Endothelial cell of umbilical vein (primary cell): Measurements from ENCODE around the gene VANGL1. TPM values are rescaled to one million over a fixed set of nuclear protein-coding genes. Genes with fewer than 3 reads are reported as not detected.

ENCODE experiments used
- BruUV-seq: library from RNA; stranded (reverse); fragments of 400-500 nt; replicated peaks from 2 replicates; lab custom pipeline; 2021; lab: Mats Ljungman, UMichigan
- CTCF ChIA-PET: fragments of 300-600, 350-600 bp; sonication (Branson Sonifier 250); formaldehyde crosslinking; loops from one replicate; lab custom pipeline; 2021; ENCODE audit warnings: antibody characterized with exemption, inconsistent platforms; lab: Charles Lee
- POLR2A ChIA-PET: fragments of 300-600, 350-600 bp; sonication (Branson Sonifier 250); formaldehyde crosslinking; loops from one replicate; lab custom pipeline; 2021; ENCODE audit warnings: antibody characterized with exemption, inconsistent platforms; lab: Charles Lee
- DNase-seq: peaks from one replicate; pipeline ENCODE4 v3.0.0-alpha.2; 2011; ENCODE audit warnings: low read depth, low spot score
- FAIRE-seq: peaks from 2 replicates; lab custom pipeline; 2011; peaks lifted over from hg19 to GRCh38; lab: Jason Lieb, UNC
- H2AFZ ChIP-seq: 2 replicates; pipeline ENCODE4 v1.6.0; 2012; ENCODE audit warnings: low read depth, low read length, control low read depth, inconsistent platforms
- H3K27ac ChIP-seq: 2 replicates; pipeline ENCODE4 v1.5.1; 2011; ENCODE audit warnings: low read depth, mild to moderate bottlenecking, control low read depth, low read length, moderate library complexity; ENCODE audit not compliant: insufficient read depth
- H3K27me3 ChIP-seq, 2 experiments: 2 replicates each; pipeline versions ENCODE4 v1.6.0 to v1.6.1; 2011; ENCODE audit warnings: low read length in 2 of 2, mixed read lengths in 1 of 2; ENCODE audit not compliant: control insufficient read depth in 2 of 2, insufficient read depth in 2 of 2
- H3K36me3 ChIP-seq, 2 experiments: 2 replicates in 1 of 2; 3 replicates in 1 of 2; pipeline ENCODE4 v1.5.1; 2011; ENCODE audit warnings: low read length in 2 of 2, mild to moderate bottlenecking in 1 of 2, moderate library complexity in 1 of 2; ENCODE audit not compliant: control insufficient read depth in 2 of 2, insufficient read depth in 2 of 2; ENCODE audit errors: extremely low read depth in 1 of 2
- H3K4me1 ChIP-seq: 3 replicates; pipeline ENCODE4 v1.5.1; 2011; ENCODE audit warnings: mild to moderate bottlenecking, low read length; ENCODE audit not compliant: control insufficient read depth, insufficient read depth; ENCODE audit errors: extremely low read depth
- H3K4me2 ChIP-seq: 2 replicates; pipeline ENCODE4 v1.6.1; 2011; ENCODE audit warnings: low read length, control low read depth, mixed read lengths; ENCODE audit not compliant: insufficient read depth
- H3K4me3 ChIP-seq, 3 experiments: fragments of 200-600 bp in 1 of 3; sonication (generic), shearing (Covaris generic) in 1 of 3; replicated peaks in 1 of 3; 2 replicates each; pipeline ENCODE4 v1.5.1; 2011 to 2016; ENCODE audit warnings: control low read depth in 3 of 3, low read length in 3 of 3, mild to moderate bottlenecking in 2 of 3, inconsistent platforms in 1 of 3, low read depth in 1 of 3, moderate library complexity in 1 of 3; ENCODE audit not compliant: insufficient read depth in 1 of 3
- H3K79me2 ChIP-seq: 2 replicates; pipeline ENCODE4 v1.6.0; 2012; ENCODE audit warnings: low read length, inconsistent platforms; ENCODE audit not compliant: control insufficient read depth, insufficient read depth
- H3K9ac ChIP-seq: replicated peaks from 2 replicates; pipeline ENCODE3; 2011; ENCODE audit warnings: low read length, control low read depth; ENCODE audit not compliant: insufficient read depth; ENCODE audit errors: extremely low read depth
- H3K9me1 ChIP-seq: replicated peaks from 3 replicates; pipeline ENCODE4 v1.6.0; 2011; ENCODE audit warnings: mild to moderate bottlenecking, low read length; ENCODE audit not compliant: control insufficient read depth, insufficient read depth; ENCODE audit errors: extremely low read depth
- H3K9me3 ChIP-seq: replicated peaks from 2 replicates; pipeline ENCODE4 v1.5.1; 2012; ENCODE audit warnings: low read length, inconsistent platforms; ENCODE audit not compliant: control insufficient read depth, insufficient read depth
- H4K20me1 ChIP-seq: replicated peaks from 2 replicates; pipeline ENCODE3; 2011; ENCODE audit warnings: mild to moderate bottlenecking, low read length; ENCODE audit not compliant: control insufficient read depth, insufficient read depth; ENCODE audit errors: extremely low read depth
- EZH2 ChIP-seq: IDR thresholded peaks from 2 replicates; pipeline ENCODE4 v1.6.1; 2012; ENCODE audit warnings: borderline replicate concordance, low read depth, mild to moderate bottlenecking, moderate library complexity, low read length, inconsistent platforms; ENCODE audit not compliant: severe bottlenecking
- FOS ChIP-seq: IDR thresholded peaks from 2 replicates; pipeline ENCODE4 v1.6.1; 2011; ENCODE audit warnings: mild to moderate bottlenecking, low read length, moderate library complexity, borderline replicate concordance; ENCODE audit not compliant: insufficient read depth
- GATA2 ChIP-seq: IDR thresholded peaks from 2 replicates; pipeline ENCODE4 v1.7.0; 2011; ENCODE audit warnings: low read depth, mild to moderate bottlenecking, moderate library complexity, mixed read lengths, low read length; ENCODE audit not compliant: insufficient read length, insufficient read depth
- JUN ChIP-seq: IDR thresholded peaks from 2 replicates; pipeline ENCODE4 v1.6.1; 2011; ENCODE audit warnings: borderline replicate concordance, low read depth; ENCODE audit not compliant: insufficient read length, insufficient read depth
- MYC ChIP-seq: IDR thresholded peaks from one replicate; pipeline ENCODE4 v1.6.1; 2011; ENCODE audit warnings: mild to moderate bottlenecking, low read depth, low read length
- POLR2A ChIP-seq: IDR thresholded peaks from 2 replicates; pipeline ENCODE4 v1.6.1; 2012; ENCODE audit warnings: low read depth, mild to moderate bottlenecking, control low read depth, low read length
- POLR2AphosphoS5 ChIP-seq: IDR thresholded peaks from 2 replicates; pipeline ENCODE4 v1.6.1; 2012; ENCODE audit warnings: low read depth, mild to moderate bottlenecking, control low read depth, low read length, moderate library complexity; ENCODE audit not compliant: insufficient read depth
- dilution Hi-C: fragments of 300-500 bp; cut with MboI; formaldehyde crosslinking; loops from one replicate; pipeline ENCODE4 v1.15.0; 2019; ENCODE audit warnings: low sequenced_read_pairs; ENCODE audit not compliant: extremely low pct_ligation_motif_present
- intact Hi-C: fragments of 100-400 bp; cut with micrococcal nuclease; formaldehyde crosslinking; loops from one replicate; pipeline ENCODE4 v1.10.0; 2022
- polyA plus RNA-seq, 4 experiments: library from polyadenylated mRNA; depleted of rRNA in 3 of 4; stranded (reverse) in 3 of 4; unstranded in 1 of 4; fragments of >200 nt; gene quantifications; 2 replicates each; pipeline versions ENCODE4 v1.2.1 to v1.2.3, GENCODE V29; 2011 to 2012; ENCODE audit warnings: missing spikeins in 1 of 4
- total RNA-seq: library from RNA; stranded (reverse); gene quantifications from 2 replicates; pipeline ENCODE4 v1.2.3, GENCODE V29; 2021
- TF ChIP-seq, protein P1 (sequence below): IDR thresholded peaks from 2 replicates; pipeline ENCODE4 v1.6.1; 2011; ENCODE audit not compliant: insufficient read depth, insufficient read length
- TF ChIP-seq, protein P2 (sequence below), 2 donors: IDR thresholded peaks; 1 replicate in 1 of 2; 2 replicates in 1 of 2; pipeline ENCODE4 v1.5.1; 2011; ENCODE audit warnings: low read length in 2 of 2, mild to moderate bottlenecking in 2 of 2, moderate library complexity in 2 of 2, control low read depth in 1 of 2, inconsistent platforms in 1 of 2, low read depth in 1 of 2; ENCODE audit not compliant: insufficient read depth in 1 of 2; ENCODE audit errors: extremely low read depth in 1 of 2

Gene VANGL1
- total and polyA plus RNA-seq, 2 donors (not counting 3 experiments of a cell fraction or from before 2014, with no cell fraction given), result 15.0 to 24.8 TPM

DNA sequence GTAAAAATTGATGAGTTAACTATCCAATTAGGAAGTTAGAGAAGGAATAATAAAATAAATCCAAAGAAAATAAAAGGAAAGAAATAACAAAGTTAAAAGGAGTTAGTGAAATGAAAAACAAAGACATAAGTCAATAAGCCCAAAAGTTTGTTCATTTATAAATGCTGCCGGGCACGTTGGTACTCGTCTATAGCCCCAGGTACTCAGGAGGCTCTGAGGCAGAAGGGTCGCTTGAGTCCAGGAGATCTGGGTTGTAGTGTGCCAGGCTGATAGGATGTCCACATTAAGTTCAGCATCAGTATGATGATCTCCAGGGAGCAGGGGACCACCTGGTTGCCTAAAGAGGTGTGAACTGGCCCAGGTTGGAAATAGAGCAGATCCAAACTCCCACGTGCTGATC lies 35.5 kb upstream of the VANGL1 start:
- FAIRE-seq (no peak), DNase-seq (no peak)
- ChIA-PET CTCF (interaction anchor here (0.7 to 4.5 kb wide), 5 partner anchors 11 to 163 kb away, joined by 3 to 125 read pairs (median 6); no protein-coding TSS in a partner anchor), POLR2A (no interaction called here)
- Histone ChIP-seq H3K4me2 (no peak overlapping the region), H4K20me1 (no peaks in the 10 kb centered on the region), H3K79me2 (no peaks in the 10 kb centered on the region), H3K9ac (no peak overlapping the region), H2AFZ (no peak overlapping the region), H3K27me3 (peaks cover 0 to 2% of the 10 kb centered on the region in 2 experiments), H3K4me3 (no peak overlapping the region), H3K9me1 (no peaks in the 10 kb centered on the region), H3K9me3 (no peaks in the 10 kb centered on the region), H3K4me1 (no peaks in the 10 kb centered on the region), H3K27ac (no peak overlapping the region), H3K36me3 (no peaks in the 10 kb centered on the region)
- BruUV-seq, result no TSS peak
- intact Hi-C loops (no loop called here), dilution Hi-C loops (no loop called here)
- no peak for TF ChIP-seq JUN
- TF ChIP-seq FOS, result no peak
- TF ChIP-seq EZH2, result no peak
- TF ChIP-seq MYC, result no peak

DNA sequence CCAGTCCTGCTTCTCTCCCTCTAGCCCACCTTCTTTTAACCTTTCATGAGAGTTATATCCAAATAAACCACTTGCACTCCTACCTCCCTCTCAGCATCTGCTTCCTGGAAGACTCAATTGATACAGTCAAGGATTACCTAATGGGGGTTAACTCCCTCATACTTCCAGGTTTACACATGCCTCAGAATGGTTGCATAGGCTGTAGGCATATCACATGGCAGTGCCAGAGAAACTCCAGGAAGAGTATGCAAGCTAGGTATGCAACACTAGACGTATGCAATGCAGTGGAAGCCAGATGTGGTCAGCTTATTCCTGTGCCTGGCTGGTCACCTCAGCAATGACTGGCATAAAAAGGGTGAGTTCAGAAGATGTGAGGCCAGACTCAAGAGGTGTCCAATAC lies 32.7 kb upstream of the VANGL1 start:
- no peak for DNase-seq
- H3K4me2 ChIP-seq, result no peak overlapping the region
- H3K79me2 ChIP-seq, result no peaks in the 10 kb centered on the region
- TF ChIP-seq FOS (no peak), JUN (no peak), EZH2 (no peak), POLR2AphosphoS5 (no peak), MYC (no peak), POLR2A (no peak), GATA2 (no peak)
- TF ChIP-seq, protein P1, sequence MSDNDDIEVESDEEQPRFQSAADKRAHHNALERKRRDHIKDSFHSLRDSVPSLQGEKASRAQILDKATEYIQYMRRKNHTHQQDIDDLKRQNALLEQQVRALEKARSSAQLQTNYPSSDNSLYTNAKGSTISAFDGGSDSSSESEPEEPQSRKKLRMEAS, result no peak
- TF ChIP-seq, protein P2, sequence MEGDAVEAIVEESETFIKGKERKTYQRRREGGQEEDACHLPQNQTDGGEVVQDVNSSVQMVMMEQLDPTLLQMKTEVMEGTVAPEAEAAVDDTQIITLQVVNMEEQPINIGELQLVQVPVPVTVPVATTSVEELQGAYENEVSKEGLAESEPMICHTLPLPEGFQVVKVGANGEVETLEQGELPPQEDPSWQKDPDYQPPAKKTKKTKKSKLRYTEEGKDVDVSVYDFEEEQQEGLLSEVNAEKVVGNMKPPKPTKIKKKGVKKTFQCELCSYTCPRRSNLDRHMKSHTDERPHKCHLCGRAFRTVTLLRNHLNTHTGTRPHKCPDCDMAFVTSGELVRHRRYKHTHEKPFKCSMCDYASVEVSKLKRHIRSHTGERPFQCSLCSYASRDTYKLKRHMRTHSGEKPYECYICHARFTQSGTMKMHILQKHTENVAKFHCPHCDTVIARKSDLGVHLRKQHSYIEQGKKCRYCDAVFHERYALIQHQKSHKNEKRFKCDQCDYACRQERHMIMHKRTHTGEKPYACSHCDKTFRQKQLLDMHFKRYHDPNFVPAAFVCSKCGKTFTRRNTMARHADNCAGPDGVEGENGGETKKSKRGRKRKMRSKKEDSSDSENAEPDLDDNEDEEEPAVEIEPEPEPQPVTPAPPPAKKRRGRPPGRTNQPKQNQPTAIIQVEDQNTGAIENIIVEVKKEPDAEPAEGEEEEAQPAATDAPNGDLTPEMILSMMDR (IDR thresholded peaks at IDR 0.05; ENCODE audit: extremely low read depth in 1 of 2, insufficient read depth in 1 of 2, low read depth in 1 of 2, low read length in 2 of 2), result no peak
- no peaks in the 10 kb centered on the region for H4K20me1 ChIP-seq
- ChIA-PET POLR2A (no interaction called here), CTCF (interaction anchor here (0.7 to 4.5 kb wide), 26 partner anchors 8 to 890 kb away, joined by 3 to 350 read pairs (median 8); no protein-coding TSS in a partner anchor)
- H3K9me3 ChIP-seq, result no peaks in the 10 kb centered on the region
- H3K4me1 ChIP-seq, result no peaks in the 10 kb centered on the region
- no TSS peak for BruUV-seq
- intact Hi-C loops, result loop anchor here (2.0 kb wide), 1 partner anchor 156 kb away; no protein-coding TSS in a partner anchor
- H3K9me1 ChIP-seq, result no peaks in the 10 kb centered on the region
- no peak overlapping the region for H3K27ac ChIP-seq
- no peak for FAIRE-seq
- no peak overlapping the region for H3K4me3 ChIP-seq
- H3K9ac ChIP-seq, result no peak overlapping the region
- dilution Hi-C loops, result no loop called here
- H3K36me3 ChIP-seq, result no peaks in the 10 kb centered on the region
- no peak overlapping the region for H2AFZ ChIP-seq
- H3K27me3 ChIP-seq, result peaks cover 2 to 3% of the 10 kb centered on the region in 2 experiments
